Stimulated activated CD4-positive, alpha-beta T cell treated with anti-CD3 and anti-CD28 coated beads, TNF-alpha, amount 100 ng/mL, for 24 hours (primary cell): ENCODE data around the gene LMF1.
"Not testable (repeated sequence)": the region's sequence is repeated elsewhere in the genome, so short reads cannot be mapped to it uniquely, and the experiment has no call there.

Experiments used
- DNase-seq, 3 experiments: peaks; one replicate each; pipeline ENCODE4 v3.0.0-alpha.2; 2020; ENCODE audit warnings: low read depth in 3 of 3

LMF1 gene

DNA sequence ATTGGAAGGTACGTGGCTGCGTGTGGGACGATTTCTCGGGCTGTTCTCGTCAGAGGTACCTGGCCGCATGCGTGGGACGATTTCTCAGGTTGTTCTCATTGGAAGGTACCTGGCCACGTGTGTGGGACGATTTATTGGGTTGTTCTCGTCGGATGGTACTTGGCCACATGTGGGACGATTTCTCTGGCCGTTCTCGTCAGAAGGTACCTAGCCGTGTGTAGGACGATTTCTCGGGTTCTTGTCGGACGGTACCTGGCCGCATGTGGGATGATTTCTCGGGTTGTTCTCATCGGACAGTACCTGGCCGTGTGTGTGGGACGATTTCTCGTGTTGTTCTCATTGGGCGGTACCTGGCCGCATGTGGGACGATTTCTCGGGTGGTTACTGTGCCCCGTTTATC, 120.1 kb downstream of the LMF1 start:
- no peak for DNase-seq

DNA sequence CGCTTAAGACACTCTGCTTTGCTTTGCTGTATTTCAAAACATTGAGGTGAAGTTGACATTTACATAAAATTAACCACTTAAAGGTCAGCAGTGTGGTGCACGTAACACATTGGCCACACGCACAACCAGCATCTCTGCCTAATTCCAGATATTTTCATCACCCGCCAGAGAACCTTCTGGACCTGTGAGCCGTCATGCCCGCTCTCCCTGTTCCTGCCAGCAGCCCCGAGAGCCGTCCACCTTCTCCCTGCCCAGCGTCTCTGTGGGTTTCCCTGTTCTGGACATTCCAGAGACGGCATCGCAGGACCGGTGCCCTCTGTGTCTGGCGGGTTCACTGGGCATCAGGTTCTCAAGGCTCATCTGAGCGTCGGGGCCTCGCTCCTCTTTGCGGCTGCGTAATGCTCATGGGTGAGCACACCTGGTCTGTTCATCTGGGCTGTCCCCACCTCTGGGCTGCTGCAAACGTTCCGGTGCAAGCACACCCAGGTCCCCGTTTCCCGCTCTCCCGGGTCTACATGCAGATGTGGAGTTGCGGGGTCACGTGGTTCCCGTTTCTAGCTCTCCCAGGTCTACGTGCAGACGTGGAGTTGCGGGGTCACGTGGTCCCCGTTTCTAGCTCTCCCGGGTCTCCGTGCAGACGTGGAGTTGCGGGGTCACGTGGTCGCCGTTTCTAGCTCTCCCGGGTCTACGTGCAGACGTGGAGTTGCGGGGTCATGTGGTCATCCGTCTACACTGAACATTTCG, 122.1 kb downstream of the LMF1 start:
- no peak for DNase-seq

DNA sequence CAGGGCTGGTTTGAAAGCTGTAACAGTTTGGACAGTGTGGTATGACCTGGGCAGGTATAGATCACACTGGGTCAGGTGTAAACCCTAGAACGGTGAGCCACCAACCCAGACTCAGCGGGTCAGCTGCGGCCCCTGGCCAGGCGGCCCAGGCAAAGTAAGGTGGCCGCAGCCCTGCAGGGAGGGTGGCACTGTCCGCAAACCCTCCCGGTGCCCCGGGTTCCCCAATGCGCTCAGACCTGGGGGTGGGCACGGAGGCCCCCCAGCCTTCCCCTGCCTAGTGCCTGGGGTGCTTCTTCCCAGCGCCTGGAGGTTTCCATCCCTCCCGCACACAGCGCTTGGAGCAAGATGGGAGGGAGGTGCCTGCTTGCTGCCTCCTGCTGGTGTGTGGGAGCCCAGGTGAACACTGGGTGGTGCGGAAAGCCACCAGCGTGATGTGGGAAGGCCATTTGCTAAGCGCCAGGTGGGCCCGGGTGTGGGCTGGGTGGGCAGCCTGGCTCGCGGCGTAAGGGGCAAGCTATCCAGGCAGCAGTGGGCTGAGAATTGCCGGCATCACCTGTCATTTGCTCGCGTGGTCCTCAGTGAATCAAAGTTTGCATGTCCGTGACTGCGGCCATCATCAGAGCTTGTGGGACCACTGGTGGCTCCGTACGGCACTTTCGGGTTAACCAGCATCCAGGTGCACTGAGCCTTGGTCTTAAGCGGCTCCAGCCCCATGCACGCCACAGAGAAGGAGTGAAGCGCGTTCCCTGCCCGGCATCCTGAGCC, 122.9 kb downstream of the LMF1 start:
- DNase-seq: no peak

GRCh38 chr16:847151-847550, 123.6 kb downstream of the LMF1 start:
- DNase-seq: no peak

GRCh38 chr16:845351-845745, 125.4 kb downstream of the LMF1 start:
- no peak for DNase-seq

GRCh38 chr16:844638-845350, 126.0 kb downstream of the LMF1 start:
- no peak for DNase-seq

DNA sequence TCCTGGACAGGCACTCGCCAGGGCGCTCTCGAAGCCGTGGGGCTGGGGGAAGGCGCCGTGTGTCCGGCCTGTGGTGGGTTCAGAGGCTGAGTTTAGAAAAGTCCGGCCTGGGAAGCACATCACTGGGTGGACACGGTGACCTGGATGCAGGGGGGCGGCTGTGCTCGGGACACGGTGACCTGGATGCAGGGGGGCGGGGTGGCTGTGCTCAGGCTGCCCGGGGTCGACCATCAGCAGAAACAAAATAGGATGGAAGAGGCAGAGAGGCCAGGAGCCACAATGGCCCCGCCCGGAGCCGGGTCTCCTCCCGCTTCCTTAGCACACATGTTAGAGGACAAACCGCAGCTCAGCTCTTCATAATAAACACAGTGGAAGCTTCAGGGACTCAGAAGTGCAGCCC, 127.0 kb downstream of the LMF1 start:
- no peak for DNase-seq

- DNase-seq: no peak
Measured at GRCh38 chr16:842711-843560, 127.8 kb downstream of the LMF1 start.

- DNase-seq: no peak
Measured at GRCh38 chr16:842061-842476, 128.7 kb downstream of the LMF1 start.

DNA sequence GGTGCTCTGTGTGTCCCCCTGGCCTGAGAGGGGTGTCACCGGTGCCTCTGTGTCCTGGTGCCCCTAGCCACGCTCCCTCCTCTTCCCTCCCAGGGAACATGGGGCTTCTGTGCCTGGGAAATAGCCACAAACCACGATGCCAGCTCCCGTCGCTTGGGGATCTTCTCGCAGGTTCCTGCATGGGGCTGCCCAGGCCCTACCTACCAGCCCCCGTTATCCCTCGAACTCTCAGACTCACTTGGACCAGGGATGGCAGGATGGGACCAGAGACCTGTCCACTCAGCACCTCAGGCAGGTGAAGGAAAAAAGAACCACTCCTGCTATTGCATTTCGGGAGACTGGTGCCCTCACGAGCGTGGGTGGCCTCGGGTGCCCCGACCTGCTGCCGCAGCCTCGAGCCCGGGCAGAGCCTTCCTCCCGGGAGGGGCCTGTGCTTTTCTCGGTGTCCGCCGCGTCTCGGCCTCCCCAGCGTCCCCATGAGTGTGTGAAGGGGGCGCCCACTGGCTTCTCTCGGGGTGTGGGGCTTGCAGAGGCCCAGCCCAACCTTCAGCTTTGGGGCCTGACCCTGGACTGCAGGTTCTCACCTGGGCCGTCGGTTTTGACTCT, 129.2 kb downstream of the LMF1 start:
- no peak for DNase-seq

DNA sequence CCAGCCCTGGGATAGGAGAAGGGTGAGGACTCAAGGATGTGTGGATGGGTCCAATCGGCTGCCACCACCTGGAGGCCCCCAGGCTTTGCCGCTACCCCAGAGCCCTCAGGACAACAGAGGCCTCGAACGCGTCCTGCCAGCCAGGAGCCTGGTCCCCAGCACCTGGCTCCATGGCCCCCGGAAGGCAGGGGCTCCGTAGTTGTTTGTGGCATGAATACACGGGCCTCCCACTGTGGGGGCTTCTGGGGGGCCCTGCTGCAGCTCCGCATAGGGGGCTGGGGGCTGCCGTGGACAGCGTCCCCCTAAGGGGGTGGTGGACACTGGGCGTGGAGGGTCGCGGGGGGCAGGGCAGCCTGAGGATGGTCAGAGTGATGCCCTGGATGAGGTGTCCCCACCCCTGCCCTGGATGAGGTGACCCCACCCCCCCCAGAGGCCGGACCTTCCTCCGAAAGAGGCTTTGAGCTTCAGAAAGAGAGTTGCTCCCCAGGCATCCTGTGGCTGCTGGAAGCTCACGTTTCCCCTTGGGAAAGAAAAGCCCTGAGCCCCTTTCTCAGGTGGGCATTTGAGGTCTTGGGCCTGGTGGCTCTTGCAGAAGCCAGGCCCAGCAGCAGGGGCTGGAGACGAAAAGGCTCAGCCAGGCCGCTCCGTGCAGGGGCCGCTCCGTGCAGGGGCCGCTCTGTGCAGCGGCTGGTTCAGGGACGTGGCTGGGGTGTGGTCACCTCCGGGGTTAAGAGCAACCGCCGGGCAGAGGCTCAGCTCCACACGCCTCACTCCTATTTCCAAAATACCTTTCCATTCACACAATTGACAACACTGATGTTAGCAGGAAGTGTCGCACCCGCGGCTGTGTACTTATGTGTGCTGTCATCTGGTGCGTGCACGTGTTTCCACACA, 130.0 kb downstream of the LMF1 start:
- no peak for DNase-seq

DNA sequence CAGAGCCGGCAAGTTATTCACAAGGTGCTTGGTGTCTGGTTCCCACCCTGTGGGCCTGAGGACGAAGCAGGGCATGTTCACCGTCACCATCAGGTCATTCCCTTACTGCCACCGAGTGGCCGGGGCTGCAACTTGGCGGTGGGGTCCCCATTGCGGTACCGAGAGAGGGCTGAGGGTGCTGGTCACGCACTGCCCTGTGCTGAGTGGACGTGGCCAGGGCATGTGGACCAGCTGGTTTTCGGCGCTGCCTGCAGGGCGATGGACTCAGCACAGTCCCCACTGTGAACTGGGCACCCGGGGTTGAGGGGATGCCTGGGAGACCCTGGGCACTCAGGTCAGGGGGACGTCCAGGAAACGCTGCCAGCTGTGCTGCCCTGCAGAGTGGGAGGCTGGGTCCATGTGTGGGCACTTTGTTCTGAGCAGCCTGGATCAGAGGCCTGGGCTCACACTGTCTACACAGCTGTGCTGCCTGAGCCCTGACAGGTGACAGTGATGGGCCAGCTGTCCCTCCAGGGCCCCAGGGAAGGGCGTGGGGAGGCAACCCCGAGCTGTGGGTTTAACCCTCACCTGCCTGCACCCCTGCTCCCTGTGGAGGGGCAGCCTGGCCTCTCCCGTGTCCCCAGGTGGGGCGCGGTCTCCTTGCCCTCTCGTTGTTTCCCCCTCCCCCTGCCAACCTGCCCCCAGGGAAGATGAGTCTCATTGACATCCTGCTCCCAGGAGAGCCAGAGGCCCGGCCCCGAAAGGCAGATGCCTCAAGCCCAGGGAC, 131.0 kb downstream of the LMF1 start:
- no peak for DNase-seq

DNA sequence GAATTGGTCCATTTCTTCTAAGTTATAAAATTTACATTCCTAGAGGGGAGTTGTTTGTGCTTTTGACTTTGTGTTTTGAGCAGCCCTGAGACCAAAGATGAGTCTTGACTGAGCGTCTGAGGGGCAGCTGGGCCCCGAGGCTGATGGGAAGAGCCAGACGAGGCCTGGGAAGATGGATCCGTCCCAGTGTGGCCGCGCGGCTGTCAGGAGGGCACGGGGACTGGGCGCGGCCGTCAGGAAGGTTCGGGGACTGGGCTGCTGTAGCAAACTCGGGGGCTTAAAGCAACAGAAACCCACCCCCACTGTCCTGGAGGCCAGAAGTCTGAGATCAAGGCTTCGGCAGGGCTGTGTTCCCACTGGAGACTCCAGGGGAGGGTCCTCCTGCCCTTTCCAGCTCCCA, 132.0 kb downstream of the LMF1 start:
- no peak for DNase-seq

GRCh38 chr16:836822-837221, 134.0 kb downstream of the LMF1 start:
- DNase-seq: not testable (repeated sequence)

DNA sequence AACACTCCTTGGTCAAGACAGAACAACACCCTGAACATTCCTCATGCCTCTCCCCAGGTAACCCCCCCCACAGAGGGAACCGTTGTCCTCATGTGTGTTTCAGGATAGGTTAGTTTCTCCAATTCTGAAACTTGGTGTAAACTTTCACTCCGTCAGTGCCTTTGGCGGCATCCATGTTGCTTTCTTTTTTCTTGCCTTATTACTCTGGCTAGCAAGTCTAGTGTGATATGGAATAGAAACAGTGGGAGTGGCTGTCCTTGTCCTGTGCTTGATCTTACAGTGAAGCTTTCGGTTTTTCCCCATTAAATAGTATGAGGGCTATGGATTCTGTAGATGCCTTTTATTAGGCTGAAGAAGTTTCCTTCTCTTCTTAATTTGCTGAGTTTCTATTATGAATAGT, 134.6 kb downstream of the LMF1 start:
- DNase-seq: no peak

GRCh38 chr16:835373-835772, 135.4 kb downstream of the LMF1 start:
- no peak for DNase-seq

DNA sequence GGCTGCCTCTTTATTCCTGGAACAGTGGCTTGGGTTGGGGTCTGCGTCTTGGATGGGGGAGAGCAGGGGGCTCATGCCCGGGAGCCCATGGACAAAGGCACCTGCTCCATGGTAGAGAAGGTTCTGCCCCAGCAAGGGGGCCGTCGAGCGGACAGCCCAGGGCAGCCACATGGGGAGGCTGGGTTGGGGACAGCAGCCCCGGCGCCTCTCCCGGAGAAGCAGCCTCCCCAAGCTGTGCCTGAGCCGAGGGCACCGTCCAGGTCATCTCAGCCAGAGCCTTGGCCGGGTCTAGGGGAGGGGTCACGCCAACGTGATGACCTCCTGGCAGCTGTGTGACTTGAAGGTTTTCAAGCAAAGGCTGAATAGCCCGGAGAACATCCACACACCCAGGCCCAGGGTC, 137.4 kb downstream of the LMF1 start:
- no peak for DNase-seq

DNA sequence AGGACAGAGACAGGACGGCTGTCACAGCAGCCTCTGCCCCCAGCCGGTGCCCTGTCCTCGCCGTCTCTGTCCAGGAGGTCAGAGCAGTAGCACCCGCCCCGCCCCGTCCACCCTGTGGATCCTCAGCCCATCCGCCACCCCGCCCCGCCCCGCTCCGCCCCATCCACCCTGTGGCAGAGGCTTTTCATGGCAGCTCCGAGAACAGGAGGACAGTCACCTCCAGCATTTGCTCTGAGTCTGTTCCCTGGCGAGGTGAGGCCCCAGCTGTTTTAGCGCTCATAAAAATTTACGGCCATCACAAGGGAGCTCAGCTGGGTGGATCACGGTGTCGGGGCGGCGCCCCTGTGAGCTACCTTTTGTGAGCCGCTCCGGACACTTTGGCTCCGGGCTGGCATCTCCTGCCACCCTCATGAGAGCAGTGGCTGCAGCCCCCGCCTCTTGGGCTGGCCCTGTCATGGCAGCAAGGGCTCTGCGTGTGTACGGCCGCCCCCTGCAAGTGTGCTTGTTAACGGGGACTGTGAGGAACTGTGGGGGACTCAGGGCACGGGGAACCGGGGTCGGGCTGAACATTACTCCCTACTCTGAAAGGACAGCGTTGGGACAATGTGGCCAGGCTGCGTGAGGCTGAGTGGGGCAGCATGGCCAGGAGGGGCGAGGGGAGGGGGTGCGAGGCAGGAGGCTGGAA, 138.0 kb downstream of the LMF1 start:
- DNase-seq: no peak
